Thoracic aorta (tissue), 2 donors: Measurements from ENCODE around the gene SHISA2. TPM values are rescaled to one million over a fixed set of nuclear protein-coding genes. Genes with fewer than 3 reads are reported as not detected.

ENCODE experiments used
- ATAC-seq: fragments of 150-250 bp; one replicate; pipeline ENCODE4 v1.8.0; 2017; ENCODE audit warnings: low read depth; ENCODE audit not compliant: insufficient number of reproducible peaks, low FRiP score
- DNase-seq: peaks from one replicate; pipeline ENCODE4 v3.0.0-alpha.2; 2020; ENCODE audit warnings: low spot score
- H3K27ac ChIP-seq, 2 donors: fragments of 200-600 bp; sonication (generic); 1 replicate in 1 of 2; 2 replicates in 1 of 2; pipeline ENCODE4 v1.5.1; 2016; ENCODE audit warnings: mild to moderate bottlenecking in 2 of 2, moderate library complexity in 2 of 2
- H3K27me3 ChIP-seq: fragments of 200-600 bp; sonication (generic); replicated peaks from 2 replicates; pipeline ENCODE4 v1.6.0; 2016; ENCODE audit warnings: mild to moderate bottlenecking; ENCODE audit not compliant: insufficient read depth
- H3K36me3 ChIP-seq: fragments of 200-600 bp; sonication (generic); one replicate; pipeline ENCODE4 v1.5.1; 2016
- H3K4me1 ChIP-seq, 2 donors: fragments of 200-600 bp; sonication (generic); 1 replicate in 1 of 2; 2 replicates in 1 of 2; pipeline versions ENCODE4 v1.5.1 to v1.6.0; 2016; ENCODE audit warnings: low read depth in 2 of 2, mild to moderate bottlenecking in 1 of 2; ENCODE audit not compliant: control insufficient read depth in 1 of 2
- H3K4me3 ChIP-seq: fragments of 200-600 bp; sonication (generic); 2 replicates; pipeline ENCODE4 v1.5.1; 2016; ENCODE audit warnings: mild to moderate bottlenecking
- H3K9me3 ChIP-seq: fragments of 200-600 bp; sonication (generic); 2 replicates; pipeline ENCODE4 v1.5.1; 2016
- CTCF ChIP-seq: fragments of 200-600 bp; sonication (generic); IDR thresholded peaks from one replicate; pipeline ENCODE4 v1.5.1; 2019; ENCODE audit warnings: antibody characterized with exemption
- total RNA-seq, 2 donors: library from RNA; depleted of rRNA; stranded (reverse); fragments of >200 nt; gene quantifications; one replicate each; pipeline versions ENCODE4 v1.1.0 to v1.2.3, GENCODE V29; 2016

SHISA2 gene
- total RNA-seq, 2 donors from 2014 or later, result 0.35 to 0.54 TPM

DNA sequence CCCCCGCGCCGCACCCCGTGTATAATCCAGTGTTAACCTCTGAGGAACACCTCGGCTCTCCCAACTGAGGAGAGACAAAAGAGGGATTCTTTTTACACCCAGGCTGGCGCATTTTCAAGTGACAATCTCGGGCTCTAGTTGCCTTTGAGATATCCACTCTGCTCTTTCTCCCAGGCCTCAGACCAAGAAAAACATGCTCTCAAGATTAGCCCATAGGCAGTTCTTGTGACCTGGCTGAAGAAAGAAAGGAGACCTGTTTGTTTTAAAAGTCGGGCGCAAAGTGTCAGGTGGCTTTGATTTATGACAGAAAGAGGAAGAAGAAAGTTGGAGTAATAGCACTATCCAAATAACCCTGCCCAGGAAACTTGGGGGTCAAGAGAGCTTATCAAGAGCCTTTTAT, 27.3 kb downstream of the SHISA2 start:
- ATAC-seq, result no peak
- no peaks in the 10 kb centered on the region for H3K36me3 ChIP-seq
- H3K4me1 ChIP-seq, result peaks cover 0 to 38% of the 10 kb centered on the region in 2 donors
- no peak overlapping the region for H3K4me3 ChIP-seq
- no peak for DNase-seq
- H3K27me3 ChIP-seq, result no peaks in the 10 kb centered on the region
- no peak overlapping the region for H3K27ac ChIP-seq
- no peaks in the 10 kb centered on the region for H3K9me3 ChIP-seq
- no peak for TF ChIP-seq CTCF

DNA sequence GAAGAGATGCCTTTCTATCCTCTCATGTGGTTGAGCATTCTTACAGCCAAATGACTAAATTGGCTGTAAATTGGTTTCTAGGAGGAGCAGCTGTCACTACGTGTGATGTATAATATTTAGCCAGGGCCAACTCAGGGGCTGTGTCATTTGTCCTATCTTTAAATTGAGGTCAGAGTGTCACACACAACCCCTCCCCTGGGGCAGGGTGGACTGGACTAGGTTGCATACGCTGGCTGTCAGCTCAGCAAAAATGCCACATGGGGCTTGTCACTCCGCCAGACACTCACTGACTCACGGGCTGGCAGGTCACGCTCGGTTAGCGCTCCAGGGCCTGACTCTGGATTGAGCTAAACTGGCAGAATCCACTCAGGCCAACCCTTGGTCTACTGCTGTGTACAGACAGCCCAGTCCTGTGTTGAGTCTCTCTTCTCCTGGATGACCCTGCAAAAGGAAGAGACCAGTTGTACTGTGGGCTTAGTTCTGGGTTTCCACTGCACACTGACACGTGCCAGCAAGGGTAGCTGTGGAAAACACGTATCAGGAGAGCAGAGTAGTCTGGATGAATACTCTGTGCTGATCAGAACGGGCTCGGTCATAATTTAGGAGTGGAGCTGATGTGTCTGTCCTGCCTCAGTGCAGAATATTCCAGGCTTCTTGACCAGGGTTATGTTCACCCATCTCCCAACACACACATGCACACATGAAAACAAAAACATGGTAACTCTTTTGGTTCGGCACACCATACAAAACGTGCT, 29.1 kb downstream of the SHISA2 start:
- no peaks in the 10 kb centered on the region for H3K9me3 ChIP-seq
- H3K4me1 ChIP-seq, result peaks cover 0 to 39% of the 10 kb centered on the region in 2 donors
- no peaks in the 10 kb centered on the region for H3K27me3 ChIP-seq
- DNase-seq (peak; percentile 41), ATAC-seq (peak; percentile 52)
- TF ChIP-seq CTCF, result no peak
- no peaks in the 10 kb centered on the region for H3K36me3 ChIP-seq
- no peak overlapping the region for H3K27ac ChIP-seq
- H3K4me3 ChIP-seq, result no peak overlapping the region

DNA sequence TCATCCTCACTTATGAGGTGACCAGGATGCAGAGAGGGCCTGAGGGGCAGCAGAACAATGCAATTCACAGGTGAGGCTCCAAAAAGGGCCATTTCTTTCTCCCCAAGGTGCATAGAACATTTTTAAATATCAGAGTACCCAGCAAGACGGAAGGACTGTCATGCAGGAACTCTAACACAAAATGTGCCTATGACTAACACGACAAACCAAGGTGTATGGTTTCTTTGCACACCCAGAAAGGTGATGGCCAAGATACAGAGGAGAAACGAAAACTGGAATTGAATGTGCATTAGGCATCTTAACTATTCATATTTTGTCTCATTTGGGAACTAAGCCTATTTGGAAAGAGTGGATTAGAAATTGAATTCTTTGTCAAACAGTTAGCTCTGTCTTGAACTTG, 29.9 kb downstream of the SHISA2 start:
- peaks cover 0 to 47% of the 10 kb centered on the region in 2 donors for H3K4me1 ChIP-seq
- no peaks in the 10 kb centered on the region for H3K36me3 ChIP-seq
- no peak overlapping the region for H3K4me3 ChIP-seq
- H3K27me3 ChIP-seq, result no peaks in the 10 kb centered on the region
- DNase-seq (no peak), ATAC-seq (no peak)
- H3K9me3 ChIP-seq, result no peaks in the 10 kb centered on the region
- TF ChIP-seq CTCF, result no peak
- no peak overlapping the region for H3K27ac ChIP-seq

DNA sequence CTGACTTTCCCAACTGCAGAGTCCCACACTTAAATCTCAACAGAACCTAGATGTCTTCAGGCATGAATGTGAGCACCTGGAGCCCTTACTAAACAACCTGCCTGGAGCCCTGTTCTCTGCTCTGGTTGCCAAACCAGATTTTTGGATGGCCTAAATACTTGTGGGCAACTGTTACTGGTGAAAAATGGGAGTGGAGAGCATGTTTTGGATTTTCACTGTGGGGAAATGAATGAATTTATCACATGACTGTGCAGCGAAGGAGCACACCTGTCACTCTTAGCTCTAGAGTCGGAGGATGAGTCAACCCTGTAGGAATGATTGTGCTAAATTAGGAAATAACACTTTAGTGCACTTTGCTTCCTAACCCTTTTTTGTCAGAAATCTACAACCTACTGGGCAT, 30.3 kb downstream of the SHISA2 start:
- no peaks in the 10 kb centered on the region for H3K27me3 ChIP-seq
- DNase-seq (no peak), ATAC-seq (no peak)
- H3K27ac ChIP-seq, result no peak overlapping the region
- peaks cover 0 to 47% of the 10 kb centered on the region in 2 donors for H3K4me1 ChIP-seq
- H3K9me3 ChIP-seq, result no peaks in the 10 kb centered on the region
- no peak for TF ChIP-seq CTCF
- H3K4me3 ChIP-seq, result no peak overlapping the region
- H3K36me3 ChIP-seq, result no peaks in the 10 kb centered on the region

GRCh38 chr13:26020891-26021290, 30.9 kb downstream of the SHISA2 start:
- H3K27ac ChIP-seq, result no peak overlapping the region
- H3K36me3 ChIP-seq, result no peaks in the 10 kb centered on the region
- no peak overlapping the region for H3K4me3 ChIP-seq
- ATAC-seq, result no peak
- no peaks in the 10 kb centered on the region for H3K9me3 ChIP-seq
- DNase-seq, result no peak
- no peak for TF ChIP-seq CTCF
- H3K4me1 ChIP-seq, result peaks cover 0 to 47% of the 10 kb centered on the region in 2 donors
- no peaks in the 10 kb centered on the region for H3K27me3 ChIP-seq
